LNCaP clone FGC (cell line): Measurements from ENCODE around the gene LSAMP.

Source experiments
- DNase-seq: peaks from one replicate; pipeline ENCODE4 v3.0.0-alpha.2; 2011; ENCODE audit warnings: low read depth
- H3K4me3 ChIP-seq: 2 replicates; pipeline ENCODE4 v1.5.1; 2011; ENCODE audit warnings: mild to moderate bottlenecking, low read depth, low read length, control low read depth
- TF ChIP-seq, protein P1 (sequence below): IDR thresholded peaks from 2 replicates; pipeline ENCODE4 v1.5.1; 2012; ENCODE audit warnings: mild to moderate bottlenecking; ENCODE audit not compliant: control insufficient read depth, insufficient read depth; ENCODE audit errors: extremely low read depth

The LSAMP gene

DNA sequence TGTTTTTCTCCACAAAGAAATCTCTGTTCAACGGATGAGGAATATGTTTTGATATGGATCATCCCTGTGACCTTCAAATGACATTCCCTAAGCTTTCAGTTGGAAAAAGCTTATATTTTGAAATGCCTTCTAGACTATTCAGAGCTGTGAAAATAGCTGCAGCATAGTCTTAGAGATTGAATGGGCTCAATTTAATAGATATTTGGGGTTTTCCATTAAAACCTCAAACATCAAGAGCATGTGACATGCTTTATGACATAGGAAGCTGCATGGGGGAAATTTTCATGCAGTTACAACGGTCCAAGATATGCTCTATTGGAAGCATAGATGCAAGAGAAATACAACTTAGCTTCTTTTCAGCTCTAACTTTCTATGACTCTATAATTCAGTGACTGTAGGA lies 102.8 kb downstream of the LSAMP start:
- DNase-seq, result no peak
- TF ChIP-seq, protein P1, sequence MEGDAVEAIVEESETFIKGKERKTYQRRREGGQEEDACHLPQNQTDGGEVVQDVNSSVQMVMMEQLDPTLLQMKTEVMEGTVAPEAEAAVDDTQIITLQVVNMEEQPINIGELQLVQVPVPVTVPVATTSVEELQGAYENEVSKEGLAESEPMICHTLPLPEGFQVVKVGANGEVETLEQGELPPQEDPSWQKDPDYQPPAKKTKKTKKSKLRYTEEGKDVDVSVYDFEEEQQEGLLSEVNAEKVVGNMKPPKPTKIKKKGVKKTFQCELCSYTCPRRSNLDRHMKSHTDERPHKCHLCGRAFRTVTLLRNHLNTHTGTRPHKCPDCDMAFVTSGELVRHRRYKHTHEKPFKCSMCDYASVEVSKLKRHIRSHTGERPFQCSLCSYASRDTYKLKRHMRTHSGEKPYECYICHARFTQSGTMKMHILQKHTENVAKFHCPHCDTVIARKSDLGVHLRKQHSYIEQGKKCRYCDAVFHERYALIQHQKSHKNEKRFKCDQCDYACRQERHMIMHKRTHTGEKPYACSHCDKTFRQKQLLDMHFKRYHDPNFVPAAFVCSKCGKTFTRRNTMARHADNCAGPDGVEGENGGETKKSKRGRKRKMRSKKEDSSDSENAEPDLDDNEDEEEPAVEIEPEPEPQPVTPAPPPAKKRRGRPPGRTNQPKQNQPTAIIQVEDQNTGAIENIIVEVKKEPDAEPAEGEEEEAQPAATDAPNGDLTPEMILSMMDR, result no peak
- H3K4me3 ChIP-seq, result no peak overlapping the region

- TF ChIP-seq, protein P1, result no peak
- no peak overlapping the region for H3K4me3 ChIP-seq
- no peak for DNase-seq
Observed at GRCh38 chr3:116341899-116342298, 103.4 kb downstream of the LSAMP start.

GRCh38 chr3:116341381-116341780 lies 103.9 kb downstream of the LSAMP start:
- DNase-seq, result no peak
- H3K4me3 ChIP-seq, result no peak overlapping the region
- TF ChIP-seq, protein P1, result no peak

- TF ChIP-seq, protein P1, result no peak
- no peak overlapping the region for H3K4me3 ChIP-seq
- no peak for DNase-seq
Observed at GRCh38 chr3:116340680-116341216, 104.5 kb downstream of the LSAMP start.

DNA sequence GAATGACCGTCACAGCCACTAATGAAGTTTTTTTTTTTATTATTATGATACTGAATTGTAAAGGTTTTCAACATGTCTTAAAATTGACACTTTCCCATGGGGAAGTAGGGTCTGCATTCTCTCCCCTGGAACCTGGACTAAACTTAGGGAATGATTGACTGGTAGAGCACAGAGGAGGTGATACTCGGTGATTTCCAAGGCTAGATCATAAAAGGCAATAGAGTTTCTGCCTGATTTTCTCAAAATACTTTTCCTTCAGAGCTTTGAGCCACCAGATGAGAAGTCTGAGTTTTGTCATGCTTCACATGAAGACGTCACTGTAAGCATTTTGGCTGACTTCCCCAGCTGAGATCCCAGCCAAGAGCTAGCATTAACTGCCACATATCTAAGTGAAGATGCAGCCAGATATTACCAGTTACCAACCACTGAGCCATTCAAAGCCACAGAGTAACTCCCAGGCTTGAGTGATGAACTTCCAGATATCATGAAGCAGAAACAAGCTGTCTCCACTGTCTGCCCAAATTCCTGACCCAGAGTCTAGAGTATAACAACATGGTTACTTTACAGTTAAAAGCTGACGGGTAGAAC lies 105.8 kb downstream of the LSAMP start:
- no peak for DNase-seq
- TF ChIP-seq, protein P1, result no peak

GRCh38 chr3:116338713-116339112 lies 106.6 kb downstream of the LSAMP start:
- TF ChIP-seq, protein P1, result no peak
- no peak overlapping the region for H3K4me3 ChIP-seq
- no peak for DNase-seq

More for the DNA sequence above, 105.8 kb downstream of the LSAMP start:
- H3K4me3 ChIP-seq, result no peak overlapping the region

DNA sequence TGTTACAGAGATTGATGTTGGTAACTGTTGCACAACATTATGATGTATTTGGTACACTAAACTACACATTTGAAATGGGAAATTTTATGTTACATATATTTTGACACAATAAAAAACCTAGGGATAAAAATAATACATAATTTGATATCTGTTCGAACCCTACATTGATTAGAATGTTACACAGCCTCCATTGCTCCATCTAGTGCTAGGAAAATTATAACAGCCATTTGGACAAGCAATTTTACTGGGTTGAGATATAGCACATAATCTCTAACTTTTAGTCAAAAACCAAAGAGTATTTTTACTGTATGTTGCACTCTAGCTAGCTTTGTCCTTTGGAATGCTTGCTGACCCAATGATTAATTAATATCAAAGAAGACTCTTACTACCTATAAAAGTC lies 108.1 kb downstream of the LSAMP start:
- TF ChIP-seq, protein P1, result 0 out of 2 replicates have a peak, but pooled peaks have one; percentile 22
- no peak for DNase-seq
- H3K4me3 ChIP-seq, result no peak overlapping the region
